Activated T-cell treated with anti-CD3 and anti-CD28 coated beads for 48 hours (primary cell): ENCODE results near the gene MAP1LC3B.

Experiments used
- DNase-seq: peaks from one replicate; pipeline ENCODE4 v3.0.0-alpha.2; 2020; ENCODE audit warnings: low read depth

Gene MAP1LC3B

DNA sequence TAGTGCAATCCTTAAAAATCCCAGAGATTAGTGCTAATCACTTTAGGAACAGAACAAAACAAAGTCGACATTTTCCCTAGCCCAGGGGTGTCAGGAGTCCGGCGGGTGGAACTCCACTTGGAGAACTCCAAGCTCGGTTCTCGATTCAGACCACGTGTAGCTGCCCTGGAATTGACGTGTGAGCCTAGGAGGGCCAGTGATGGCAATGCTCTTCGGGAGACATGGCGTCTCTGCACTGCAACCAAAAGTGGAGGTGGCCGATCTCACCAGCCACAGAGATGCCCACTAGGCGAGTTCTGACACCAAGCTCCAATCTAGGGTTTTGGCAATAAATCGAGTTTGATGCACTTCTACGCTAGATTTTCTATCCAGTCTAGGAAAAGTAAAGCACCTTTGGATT is 17.6 kb downstream of the MAP1LC3B start:
- DNase-seq: no peak

DNA sequence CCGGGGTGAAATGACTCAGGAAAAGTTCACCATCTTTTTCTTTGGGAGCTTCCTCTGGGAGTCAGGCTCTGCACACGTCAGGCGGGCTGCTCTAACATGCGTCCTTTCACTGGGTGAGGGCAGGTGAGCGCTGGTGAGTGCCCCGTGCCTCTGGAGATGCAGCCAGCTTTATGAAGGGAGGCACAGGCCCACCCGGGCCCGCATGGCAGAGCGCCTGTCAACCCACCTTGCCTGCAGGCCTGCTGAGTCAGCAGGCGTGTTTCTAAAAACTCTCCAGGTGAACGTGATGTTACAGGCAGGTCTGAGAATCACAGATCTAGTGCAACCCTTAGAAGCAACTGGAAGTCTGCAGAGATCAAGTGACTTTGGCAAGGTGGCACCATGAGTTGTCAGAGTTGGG is 18.4 kb downstream of the MAP1LC3B start:
- DNase-seq: no peak

DNA sequence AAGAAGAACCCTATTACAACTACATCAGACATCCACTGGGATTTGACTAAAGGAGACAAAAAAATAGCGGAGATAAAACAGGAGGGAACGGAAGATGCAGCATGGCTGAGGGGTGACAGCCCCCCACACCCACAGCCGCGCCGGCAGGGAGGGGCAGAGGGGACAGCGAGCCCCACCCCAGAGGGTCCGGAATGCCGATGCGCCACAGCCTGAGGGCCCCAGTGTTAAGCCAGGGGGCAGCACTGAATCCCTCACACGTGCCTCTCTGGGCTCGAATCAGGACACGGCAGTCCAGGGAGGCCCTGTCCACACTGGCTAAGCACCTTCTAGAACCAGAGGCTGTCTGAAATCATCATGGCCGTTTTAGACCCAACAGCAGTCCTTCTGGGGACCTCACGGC is 18.8 kb downstream of the MAP1LC3B start:
- DNase-seq: no peak

DNA sequence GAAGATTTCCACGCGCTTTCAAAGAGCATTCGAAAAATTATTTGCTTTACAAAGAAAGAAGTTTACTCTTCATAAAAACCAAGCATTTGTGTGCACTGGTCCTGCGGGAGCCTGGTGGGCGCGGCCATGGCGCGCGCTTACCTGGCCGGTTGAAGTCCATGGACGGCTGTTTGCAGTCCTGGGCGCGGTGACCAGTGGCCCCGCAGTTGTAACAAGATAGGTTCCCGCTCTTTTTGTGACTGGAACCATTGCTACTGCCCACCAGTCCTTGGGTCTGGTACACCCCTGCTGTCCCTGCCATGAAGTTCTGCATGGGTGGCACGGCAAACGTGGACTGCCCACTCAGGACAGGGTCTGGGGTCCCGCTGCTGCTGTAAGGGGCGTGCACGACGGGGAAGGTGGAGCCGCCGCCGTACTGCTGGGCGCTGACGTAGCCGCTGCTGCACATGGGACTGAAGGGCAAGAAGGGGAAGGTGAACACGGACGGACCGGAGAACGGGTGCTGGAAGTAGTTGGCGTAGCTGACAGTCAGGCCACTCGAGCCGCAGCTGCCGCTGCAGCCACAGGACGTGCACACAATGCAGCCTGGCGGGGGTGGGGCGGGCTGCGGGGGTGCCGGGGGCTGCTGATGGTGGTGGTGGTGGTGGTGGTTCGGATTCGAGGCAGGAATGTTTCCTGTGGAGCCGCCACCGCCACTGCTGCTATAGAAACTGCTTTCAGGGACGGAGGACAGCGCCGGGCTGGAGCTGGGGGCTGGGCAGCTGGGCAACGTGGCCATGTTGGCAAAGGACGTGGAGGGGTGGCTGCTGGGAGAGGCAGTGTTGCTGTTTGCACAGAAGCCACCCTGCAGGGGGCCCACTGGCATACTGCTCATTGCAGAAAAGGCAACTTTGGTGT is 19.5 kb downstream of the MAP1LC3B start:
- no peak for DNase-seq

DNA sequence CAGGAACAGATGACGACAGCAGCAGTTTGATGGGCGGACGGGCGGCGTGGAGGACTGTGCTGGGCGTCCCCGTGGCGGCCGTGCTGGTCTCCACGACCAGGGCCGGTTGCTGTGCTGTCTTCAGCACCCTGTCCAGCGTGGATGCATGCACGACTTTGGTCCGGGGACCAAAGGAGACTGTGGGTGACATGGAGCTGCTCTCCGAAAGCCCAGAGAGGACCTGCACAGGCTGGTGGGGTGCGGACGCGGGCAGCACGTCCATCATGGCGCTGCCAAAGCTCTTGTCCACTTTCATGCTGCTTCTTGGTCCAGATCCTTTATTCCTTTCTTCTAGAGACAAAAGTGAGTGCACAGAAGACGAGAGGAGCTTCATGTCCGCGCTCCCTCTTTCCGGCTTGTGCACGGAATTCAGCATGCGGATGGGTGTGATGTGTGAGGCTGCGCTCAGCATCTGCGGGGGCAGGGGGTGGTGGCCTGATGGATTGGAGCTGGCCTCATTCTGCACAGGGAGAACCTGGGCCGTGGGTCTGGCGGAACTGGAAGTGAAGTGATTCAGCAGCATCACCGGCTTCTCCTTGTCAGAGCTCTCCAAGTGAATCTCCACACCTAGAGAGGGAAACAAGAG is 20.3 kb downstream of the MAP1LC3B start:
- DNase-seq: no peak

DNA sequence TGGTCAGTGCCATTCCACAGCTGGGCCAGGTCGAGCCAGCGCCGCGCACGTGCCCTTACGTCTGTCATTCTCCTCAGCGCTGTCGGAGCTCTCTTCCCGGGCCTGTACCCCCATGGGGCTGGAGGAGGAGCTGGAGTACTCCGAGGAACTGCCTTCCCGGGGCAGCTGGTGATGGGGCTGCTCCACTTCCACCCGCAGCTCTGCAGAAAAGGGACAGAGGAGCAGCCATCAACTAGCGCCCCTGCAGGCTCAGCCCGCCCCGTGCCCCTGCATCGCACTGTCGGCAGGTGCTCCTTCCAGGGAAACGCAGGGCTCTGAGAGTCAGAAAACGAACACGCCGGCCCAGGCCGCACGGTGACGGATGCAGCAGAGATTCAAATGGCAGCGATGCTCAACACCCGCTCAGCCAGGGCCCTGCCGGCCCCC is 20.9 kb downstream of the MAP1LC3B start:
- no peak for DNase-seq

DNA sequence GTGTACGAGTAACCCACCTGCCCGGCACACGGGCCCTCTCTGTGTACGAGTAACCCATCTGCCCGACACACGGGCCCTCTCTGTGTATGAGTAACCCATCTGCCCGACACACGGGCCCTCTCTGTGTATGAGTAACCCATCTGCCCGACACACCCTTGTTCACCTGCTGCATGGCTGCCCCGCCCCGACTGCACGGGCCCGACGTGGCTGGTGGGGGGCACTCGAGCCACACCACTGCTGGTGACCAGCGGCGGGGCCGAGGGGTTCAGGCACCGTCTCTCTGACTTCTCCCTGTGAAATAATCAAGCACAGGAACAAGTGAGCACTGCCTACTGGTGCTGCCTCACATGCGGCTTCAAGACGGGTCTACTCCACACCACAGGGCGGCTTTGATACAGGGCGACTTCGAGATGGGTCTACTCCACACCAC is 22.1 kb downstream of the MAP1LC3B start:
- DNase-seq: no peak

DNA sequence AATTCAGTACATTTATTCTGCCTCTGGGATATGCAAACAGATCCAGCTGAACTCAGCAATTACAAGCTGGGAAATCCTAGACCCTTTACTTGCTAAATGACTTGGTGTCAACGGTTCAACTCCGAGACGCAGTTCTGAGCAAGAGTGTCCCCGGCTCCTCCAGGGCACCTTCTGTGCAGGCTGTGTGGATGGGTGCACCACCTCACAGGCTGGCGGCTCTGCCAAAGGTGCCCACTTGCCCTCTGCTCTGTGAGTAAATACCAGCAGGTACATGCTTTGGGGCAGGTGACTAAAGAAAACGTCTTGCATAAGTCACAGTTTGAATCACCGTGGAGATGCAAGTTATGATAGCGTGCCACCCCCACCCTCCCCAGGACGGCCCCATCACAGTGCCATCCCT is 23.3 kb downstream of the MAP1LC3B start:
- no peak for DNase-seq

DNA sequence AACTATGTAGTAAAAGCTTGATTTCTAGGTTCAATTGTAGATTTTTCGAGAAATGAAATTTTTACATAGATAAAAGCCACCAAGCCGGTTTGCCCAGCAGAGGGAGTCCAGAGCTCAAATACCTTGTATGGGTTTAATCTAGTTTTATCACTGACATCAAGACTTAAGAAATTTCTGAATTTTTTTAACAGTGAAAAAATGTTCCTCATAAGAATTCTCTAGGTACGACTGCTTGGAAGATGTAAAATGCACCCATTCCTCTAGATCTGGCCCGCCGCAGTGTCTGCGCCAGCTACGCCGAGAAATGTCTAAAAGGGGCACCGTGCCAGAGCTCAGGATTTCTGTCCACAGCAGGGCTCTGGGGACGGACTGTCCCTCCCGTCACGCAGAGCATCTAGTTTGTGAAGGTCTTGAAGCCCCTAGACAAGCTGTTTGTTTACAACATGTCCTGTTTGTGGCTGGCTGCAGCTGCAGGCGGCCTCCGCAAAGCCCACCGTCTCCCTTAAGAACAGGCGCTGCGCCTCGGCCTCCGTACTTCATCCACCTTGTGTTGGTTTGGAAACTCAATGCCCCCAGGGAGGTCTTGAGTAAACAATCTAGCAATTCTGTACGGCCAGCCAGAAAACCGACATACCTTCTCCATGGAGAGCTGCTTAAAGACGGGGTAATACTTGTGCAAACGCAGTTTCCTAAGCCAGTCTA is 24.8 kb downstream of the MAP1LC3B start:
- no peak for DNase-seq

DNA sequence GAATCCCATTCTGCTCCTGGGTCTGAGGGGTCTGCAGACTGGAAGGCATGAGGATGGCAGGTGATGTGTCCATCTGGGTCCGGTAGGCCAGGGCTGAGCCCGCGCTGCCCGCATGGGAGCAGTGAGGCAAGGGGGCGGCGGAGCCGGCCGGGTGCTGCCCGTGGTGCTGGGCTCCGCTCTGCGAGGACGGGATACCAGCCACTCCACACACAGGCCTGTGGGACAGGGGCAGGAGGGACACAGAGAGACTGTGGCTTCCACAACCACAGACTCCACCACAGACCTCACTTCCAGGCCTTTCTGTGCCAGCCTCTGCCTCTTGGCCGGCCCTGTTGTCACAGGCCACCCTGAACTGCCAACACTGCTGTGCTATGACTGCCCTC is 25.4 kb downstream of the MAP1LC3B start:
- no peak for DNase-seq

DNA sequence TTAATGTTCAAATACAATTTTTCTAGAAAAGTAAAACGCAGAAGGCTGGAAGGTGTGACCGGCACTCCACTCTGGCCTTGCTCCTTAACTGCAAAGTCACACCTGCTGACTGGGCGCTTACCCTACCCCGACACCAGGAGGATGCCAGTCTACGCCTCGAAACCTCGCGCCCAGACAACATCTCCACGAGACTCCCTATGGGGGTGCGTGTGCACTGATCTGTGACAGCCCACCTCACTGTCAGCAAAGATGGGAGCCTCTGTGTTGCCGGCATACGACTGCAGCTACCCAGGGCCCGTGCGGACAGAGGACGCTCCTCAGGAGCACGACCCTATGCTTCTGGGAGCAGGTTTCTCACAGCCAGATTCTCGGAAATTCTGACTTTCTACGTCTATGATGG is 26.1 kb downstream of the MAP1LC3B start:
- no peak for DNase-seq

DNA sequence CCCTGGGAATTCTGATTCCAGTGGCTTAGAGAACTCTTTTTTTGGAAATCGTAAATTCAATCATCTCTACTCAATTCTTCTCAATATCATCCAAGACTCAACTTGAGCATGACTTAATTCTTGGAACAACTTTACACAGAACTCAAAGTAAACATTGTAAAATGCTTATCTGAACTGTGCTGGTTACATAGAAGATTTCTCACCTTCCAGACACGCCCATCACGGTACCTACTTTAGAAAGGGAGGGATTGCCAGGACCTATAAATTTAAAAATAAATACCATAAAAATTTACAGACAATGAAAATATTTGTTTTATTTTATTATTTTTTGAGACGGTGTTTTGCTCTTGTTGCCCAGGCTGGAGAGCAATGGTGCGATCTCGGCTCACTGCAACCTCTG is 26.5 kb downstream of the MAP1LC3B start:
- no peak for DNase-seq

DNA sequence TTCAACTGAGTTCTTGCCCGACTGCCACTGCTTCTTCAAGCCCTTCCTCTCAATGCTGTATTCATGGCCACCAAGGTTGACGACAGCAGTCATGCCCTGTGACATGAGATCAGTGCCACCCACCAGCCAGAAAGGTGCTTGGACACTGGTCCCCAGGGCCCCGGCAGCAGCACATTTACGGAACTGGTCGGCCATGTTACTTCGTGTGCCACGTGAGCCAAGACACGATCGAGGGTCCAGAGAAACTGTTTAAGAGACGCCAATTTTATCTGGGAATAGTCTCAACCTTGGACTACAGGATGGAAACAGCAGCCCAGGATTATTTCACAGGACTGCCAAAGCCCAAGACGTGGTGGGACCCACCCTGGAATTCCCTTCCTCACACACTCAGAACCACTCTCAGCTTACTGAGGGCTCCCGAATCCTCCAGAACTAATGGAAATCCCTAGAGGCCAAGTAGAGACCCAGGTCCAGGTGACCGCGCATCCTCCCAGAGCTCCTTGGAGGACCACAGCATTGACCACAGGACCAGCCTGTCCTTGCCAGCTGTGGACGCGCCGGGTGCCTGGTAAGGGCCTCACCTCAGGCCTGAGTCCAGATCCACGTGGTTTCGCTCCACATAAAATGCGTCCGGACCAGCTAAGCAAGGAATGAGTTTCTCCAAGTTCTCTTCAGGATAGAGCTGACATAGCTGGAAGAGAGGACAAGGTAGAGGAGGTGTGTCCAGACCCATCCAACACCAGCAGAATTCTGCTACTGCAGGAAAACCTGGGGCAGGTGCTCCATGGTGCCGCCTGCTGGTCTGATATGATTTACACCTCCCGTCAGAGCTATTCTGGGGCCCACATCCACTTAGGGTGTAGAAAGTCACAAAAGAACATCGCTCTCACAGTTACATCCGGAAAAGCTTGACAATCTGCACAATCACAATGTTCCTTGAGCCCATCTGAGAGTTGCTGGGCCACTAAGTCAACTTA is 28.2 kb downstream of the MAP1LC3B start:
- no peak for DNase-seq

DNA sequence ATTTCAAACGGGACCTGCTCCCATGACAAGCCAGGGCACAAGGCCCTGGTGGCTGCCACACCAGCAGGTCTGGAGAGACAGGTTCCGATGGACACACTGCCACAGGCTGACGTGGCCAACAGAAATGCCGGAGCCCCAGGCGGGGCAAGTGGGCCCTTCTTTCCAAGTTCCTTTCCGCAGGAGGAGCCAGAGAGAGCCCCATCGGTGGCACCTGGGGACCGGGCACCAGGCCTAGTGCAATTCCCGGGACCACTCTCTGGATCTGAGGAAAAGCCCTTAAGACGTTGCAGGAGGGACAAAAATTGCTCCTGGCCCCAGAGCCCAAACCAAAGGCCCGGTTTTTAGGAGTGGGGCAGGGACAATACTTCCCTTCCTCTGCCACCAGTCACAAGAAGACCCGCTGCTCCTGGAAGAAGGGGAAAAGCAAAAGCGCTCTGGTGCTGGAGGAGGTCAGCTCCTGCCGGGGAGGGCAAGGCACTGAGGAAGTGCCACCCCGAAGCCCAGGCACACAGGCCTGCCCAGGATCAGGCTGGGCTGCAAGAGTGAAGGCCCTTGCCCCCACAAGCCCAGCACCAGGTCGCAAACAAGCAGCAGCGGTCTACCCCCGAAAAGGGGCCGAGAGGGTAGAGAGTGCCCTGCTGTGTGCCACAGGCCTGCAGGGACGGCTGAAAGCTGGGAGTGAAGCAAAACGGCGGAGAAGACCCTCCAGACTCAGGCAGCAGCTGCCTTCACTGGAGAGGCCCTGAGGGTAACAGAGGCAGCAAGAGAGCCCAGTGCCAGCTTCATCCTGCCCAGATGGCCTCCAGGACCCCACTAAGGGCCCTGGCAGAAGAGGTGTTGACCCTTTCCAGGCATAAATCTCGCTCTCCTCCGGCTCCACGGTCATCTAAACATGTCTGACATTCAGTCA is 29.1 kb downstream of the MAP1LC3B start:
- no peak for DNase-seq

DNA sequence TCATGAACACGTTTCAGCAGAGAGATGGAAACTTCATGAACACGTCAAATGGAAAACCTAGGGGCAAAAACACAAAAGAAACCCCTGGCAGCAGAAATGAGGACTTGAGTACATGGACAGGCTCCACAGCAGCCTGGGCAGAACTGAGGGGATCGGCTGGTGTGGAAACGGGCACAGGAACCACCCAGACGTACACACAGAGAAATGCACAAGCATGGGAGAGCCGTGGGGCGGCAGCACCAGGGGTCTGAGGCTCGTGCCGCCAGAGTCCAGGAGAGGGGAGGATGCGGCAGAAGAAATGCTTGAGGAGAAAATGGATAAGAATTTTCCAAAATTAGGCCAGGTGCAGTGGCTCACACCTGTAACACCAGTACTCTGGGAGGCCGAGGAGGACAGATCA is 30.0 kb downstream of the MAP1LC3B start:
- DNase-seq: no peak

DNA sequence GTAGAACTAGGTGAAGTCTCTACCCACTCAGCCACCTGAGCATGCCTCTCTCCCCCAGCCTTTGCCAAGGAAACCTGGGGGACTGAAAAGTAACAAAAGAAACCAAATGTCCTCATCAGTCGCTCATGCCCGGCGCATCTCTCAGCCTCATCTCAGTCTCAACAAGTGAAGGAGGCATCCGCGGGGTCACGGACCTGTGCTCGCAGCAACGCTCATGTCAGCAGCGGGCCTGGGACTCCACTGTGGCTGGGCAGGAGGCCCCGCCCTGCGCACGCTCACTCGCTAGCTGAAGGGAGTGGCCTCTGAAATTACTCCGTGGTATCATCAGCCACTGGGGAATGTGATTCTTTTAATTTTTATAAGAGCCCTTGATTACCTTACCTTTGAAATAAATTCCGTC is 31.3 kb downstream of the MAP1LC3B start:
- DNase-seq: no peak

DNA sequence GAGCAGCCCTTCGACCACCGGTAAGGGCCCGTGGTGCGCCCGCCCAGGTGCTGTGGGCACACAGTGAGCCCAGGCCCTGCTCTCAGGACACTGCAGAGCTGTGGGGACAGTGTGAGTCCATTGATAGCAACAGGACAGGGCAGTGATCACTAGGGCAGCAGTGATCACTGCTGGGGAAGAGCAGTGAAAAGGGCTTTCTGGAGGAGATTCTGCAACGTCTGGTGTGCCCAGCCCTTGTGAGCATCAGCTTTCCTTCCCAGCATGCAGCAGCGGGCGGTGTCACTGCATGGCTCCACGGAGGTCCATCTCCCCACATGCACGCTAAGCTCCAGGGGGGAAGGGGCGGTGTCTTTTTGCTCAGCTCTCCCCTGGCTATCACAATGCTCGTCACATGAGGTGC is 32.1 kb downstream of the MAP1LC3B start:
- DNase-seq: no peak

DNA sequence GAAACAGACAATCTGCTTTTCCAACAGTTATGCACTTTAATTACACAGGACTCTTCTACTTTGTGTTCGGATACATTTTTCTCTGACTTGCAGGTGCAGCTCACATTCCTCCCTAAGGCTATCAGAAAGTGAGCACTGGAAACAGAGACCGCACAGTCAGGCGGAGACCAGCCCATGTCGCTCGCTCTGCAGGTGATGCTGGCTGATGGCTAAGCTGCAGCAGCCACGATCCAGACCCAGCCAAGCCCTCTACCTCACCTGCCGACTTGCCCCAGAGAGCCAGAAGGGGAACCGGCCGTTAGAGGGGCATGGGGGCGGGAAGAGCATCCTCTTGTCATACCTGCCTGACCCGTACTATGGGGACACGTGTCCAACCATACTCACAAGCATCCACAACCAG is 33.8 kb downstream of the MAP1LC3B start:
- DNase-seq: no peak

DNA sequence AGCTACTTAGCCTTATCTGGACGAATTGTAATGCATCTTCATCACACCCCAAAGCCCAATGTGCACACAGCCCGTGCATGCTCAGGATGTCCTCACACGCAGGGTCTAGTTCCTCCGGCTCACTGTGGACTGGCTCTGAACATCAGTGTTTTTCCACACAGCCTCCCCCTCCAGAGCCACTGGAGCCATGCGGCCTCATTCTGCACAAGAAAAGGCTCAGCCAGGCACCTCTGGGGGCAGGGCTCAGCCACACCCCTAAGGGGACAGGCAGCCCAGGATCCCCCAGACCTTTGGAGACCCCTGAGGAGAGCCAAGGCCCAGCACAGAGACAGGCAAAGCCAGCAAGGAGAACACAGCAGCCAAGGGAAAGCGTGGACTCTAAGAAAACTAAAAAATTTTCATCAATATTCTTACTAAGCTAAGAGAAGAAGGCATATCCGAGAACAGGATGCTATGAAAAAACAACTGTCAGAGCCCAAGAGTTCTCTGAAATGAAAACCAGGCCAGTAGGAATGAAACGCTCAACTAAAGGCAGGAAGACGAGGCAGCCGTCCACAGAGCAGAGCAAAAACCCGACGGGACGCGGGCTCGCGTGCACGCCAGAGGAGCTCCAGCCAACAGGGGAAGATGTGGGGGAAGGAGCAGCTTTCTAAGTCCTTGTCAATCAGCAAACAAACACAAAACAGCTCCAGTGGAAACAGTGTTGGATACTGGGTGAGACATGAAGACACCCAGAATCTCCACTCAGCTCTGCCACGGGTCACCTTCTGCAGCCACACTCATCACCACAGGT is 34.5 kb downstream of the MAP1LC3B start:
- DNase-seq: no peak

DNA sequence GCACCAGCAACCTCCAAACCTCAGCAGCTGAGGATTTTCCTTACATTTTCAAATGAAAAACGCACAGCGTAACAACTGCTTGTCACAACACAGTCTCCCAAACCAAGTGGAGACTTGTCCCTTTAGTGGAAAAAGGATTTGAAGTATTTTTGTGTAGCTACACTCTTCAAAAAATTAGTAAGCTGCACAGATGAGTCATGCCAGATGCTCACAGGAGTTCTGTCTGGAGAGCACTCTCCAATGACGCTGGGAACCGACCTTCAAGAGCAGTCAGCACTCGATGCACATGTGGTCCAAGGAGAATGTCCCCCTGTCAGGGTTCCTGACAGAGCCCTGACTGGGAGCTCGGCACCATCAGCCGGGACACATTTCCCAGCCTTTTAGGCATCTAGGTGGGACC is 39.8 kb downstream of the MAP1LC3B start:
- no peak for DNase-seq
